Measurements from ENCODE around the gene MPP3. TPM values are rescaled to one million over a fixed set of nuclear protein-coding genes. Genes with fewer than 3 reads are reported as not detected.

Gene MPP3
- total and polyA plus RNA-seq, 7 experiments from 2014 or later = 0.32 to 1.4 TPM; not detected in 5

GRCh38 chr17:43767053-43767712 lies 65.8 kb downstream of the MPP3 start:
- no peak overlapping the region for H3K4me3 Mint-ChIP-seq
- H3K27me3 Mint-ChIP-seq = no peaks in the 10 kb centered on the region
- Histone ChIP-seq H3K36me3 (ENCODE audit: control insufficient read depth in 2 of 3, insufficient read depth in 3 of 3, low read length in 3 of 3) (peaks cover 0 to 17% (median 0%) of the 10 kb centered on the region in 3 experiments), H3K4me1 (ENCODE audit: control insufficient read depth in 2 of 2, insufficient read depth in 2 of 2, low read length in 2 of 2) (no peaks in the 10 kb centered on the region), H3K27ac (ENCODE audit: low read depth, low read length) (no peak overlapping the region), H3K27me3 (ENCODE audit: control insufficient read depth in 2 of 2, insufficient read depth in 2 of 2, low read length in 2 of 2) (no peaks in the 10 kb centered on the region), H3K4me3 (ENCODE audit: low read length) (no peak overlapping the region), H3K9me3 (ENCODE audit: control insufficient read depth in 2 of 3, low read length in 3 of 3) (no peaks in the 10 kb centered on the region)
- intact Hi-C loops (cut with micrococcal nuclease) = no loop called here
- no peak overlapping the region for H3K27ac Mint-ChIP-seq
- H3K36me3 Mint-ChIP-seq = peaks cover 0 to 18% (median 0%) of the 10 kb centered on the region in 5 donors
- no peak for ATAC-seq
- POLR2A ChIA-PET = interaction anchor here (1.0 kb wide), 1 partner anchor 8 kb away, joined by 3 read pairs; no protein-coding TSS in a partner anchor
- peaks cover 0 to 2% (median 0%) of the 10 kb centered on the region in 7 donors for H3K4me1 Mint-ChIP-seq
- CTCF ChIA-PET = interaction anchor here (0.6 to 4.7 kb wide), 11 partner anchors 10 to 612 kb away, joined by 3 to 53 read pairs (median 5); partner anchors contain the start of gene DUSP3
- DNase-seq = no peak
- H3K9me3 Mint-ChIP-seq = no peaks in the 10 kb centered on the region

- H3K36me3 Mint-ChIP-seq = peaks cover 0 to 17% (median 0%) of the 10 kb centered on the region in 5 donors
- no peak overlapping the region for H3K27ac Mint-ChIP-seq
- peaks cover 0 to 2% (median 0%) of the 10 kb centered on the region in 7 donors for H3K4me1 Mint-ChIP-seq
- no peaks in the 10 kb centered on the region for H3K27me3 ChIP-seq (ENCODE audit: control insufficient read depth in 2 of 2, insufficient read depth in 2 of 2, low read length in 2 of 2)
- no peak overlapping the region for H3K4me3 ChIP-seq (ENCODE audit: low read length)
- CTCF ChIA-PET = interaction anchor here (0.6 to 4.7 kb wide), 18 partner anchors 9 to 611 kb away, joined by 3 to 53 read pairs (median 3); partner anchors contain the start of gene DUSP3
- intact Hi-C loops (cut with micrococcal nuclease) = loop anchor here in 1 of 2 donors (1.0 kb wide), 2 partner anchors 72 to 80 kb away; no protein-coding TSS in a partner anchor
- DNase-seq = peak in 5 of 9 donors; percentile 22 to 36 (median 32)
- H3K27ac ChIP-seq (ENCODE audit: low read depth, low read length) = no peak overlapping the region
- H3K9me3 Mint-ChIP-seq = no peaks in the 10 kb centered on the region
- H3K36me3 ChIP-seq (ENCODE audit: control insufficient read depth in 2 of 3, insufficient read depth in 3 of 3, low read length in 3 of 3) = peaks cover 0 to 15% (median 0%) of the 10 kb centered on the region in 3 experiments
- POLR2A ChIA-PET = interaction anchor here (1.0 kb wide), 1 partner anchor 9 kb away, joined by 3 read pairs; no protein-coding TSS in a partner anchor
- no peaks in the 10 kb centered on the region for H3K9me3 ChIP-seq (ENCODE audit: control insufficient read depth in 2 of 3, low read length in 3 of 3)
- no peaks in the 10 kb centered on the region for H3K27me3 Mint-ChIP-seq
- H3K4me3 Mint-ChIP-seq = no peak overlapping the region
- no peak for ATAC-seq
- H3K4me1 ChIP-seq (ENCODE audit: control insufficient read depth in 2 of 2, insufficient read depth in 2 of 2, low read length in 2 of 2) = no peaks in the 10 kb centered on the region
Observed at GRCh38 chr17:43766413-43767052, 66.4 kb downstream of the MPP3 start.

GRCh38 chr17:43760254-43760852 lies 72.6 kb downstream of the MPP3 start:
- Mint-ChIP-seq H3K27ac (no peak overlapping the region), H3K27me3 (peaks cover 13 to 31% (median 25%) of the 10 kb centered on the region in 5 donors), H3K36me3 (no peaks in the 10 kb centered on the region), H3K4me1 (peaks cover 0 to 6% (median 0%) of the 10 kb centered on the region in 7 donors), H3K4me3 (no peak overlapping the region), H3K9me3 (peaks cover 0 to 1% (median 0%) of the 10 kb centered on the region in 11 donors)
- Histone ChIP-seq H3K36me3 (ENCODE audit: control insufficient read depth in 2 of 3, insufficient read depth in 3 of 3, low read length in 3 of 3) (no peaks in the 10 kb centered on the region), H3K9me3 (ENCODE audit: control insufficient read depth in 2 of 3, low read length in 3 of 3) (no peaks in the 10 kb centered on the region), H3K27me3 (ENCODE audit: control insufficient read depth in 2 of 2, insufficient read depth in 2 of 2, low read length in 2 of 2) (no peaks in the 10 kb centered on the region), H3K4me1 (ENCODE audit: control insufficient read depth in 2 of 2, insufficient read depth in 2 of 2, low read length in 2 of 2) (no peaks in the 10 kb centered on the region), H3K27ac (ENCODE audit: low read depth, low read length) (no peak overlapping the region), H3K4me3 (ENCODE audit: low read length) (no peak overlapping the region)
- peak; percentile 69 to 86 (median 82) for DNase-seq
- peak; percentile 99 for ATAC-seq
- POLR2A ChIA-PET = interaction anchor here (0.7 to 1.1 kb wide), 2 partner anchors 59 to 66 kb away, joined by 3 to 4 read pairs; no protein-coding TSS in a partner anchor
- CTCF ChIA-PET = interaction anchor here (0.6 to 8.7 kb wide), 10 partner anchors 10 to 184 kb away, joined by 3 to 160 read pairs (median 6); no protein-coding TSS in a partner anchor
- intact Hi-C loops (cut with micrococcal nuclease) = loop anchor here (1.0 to 5.0 kb wide), 3 partner anchors 66 to 184 kb away; no protein-coding TSS in a partner anchor

- no peaks in the 10 kb centered on the region for H3K4me1 ChIP-seq (ENCODE audit: control insufficient read depth in 2 of 2, insufficient read depth in 2 of 2, low read length in 2 of 2)
- no peak overlapping the region for H3K4me3 Mint-ChIP-seq
- no peak overlapping the region for H3K4me3 ChIP-seq (ENCODE audit: low read length)
- ATAC-seq (no peak), DNase-seq (no peak)
- H3K27me3 Mint-ChIP-seq = peaks cover 15 to 31% (median 25%) of the 10 kb centered on the region in 5 donors
- H3K27ac Mint-ChIP-seq = no peak overlapping the region
- ChIA-PET CTCF (interaction anchor here (0.7 to 8.7 kb wide), 7 partner anchors 10 to 183 kb away, joined by 4 to 160 read pairs (median 12); no protein-coding TSS in a partner anchor), POLR2A (interaction anchor here (0.7 to 1.1 kb wide), 2 partner anchors 66 to 90 kb away, joined by 3 read pairs; no protein-coding TSS in a partner anchor)
- H3K27ac ChIP-seq (ENCODE audit: low read depth, low read length) = no peak overlapping the region
- peaks cover 0 to 6% (median 0%) of the 10 kb centered on the region in 7 donors for H3K4me1 Mint-ChIP-seq
- no peaks in the 10 kb centered on the region for H3K36me3 Mint-ChIP-seq
- intact Hi-C loops (cut with micrococcal nuclease) = loop anchor here (1.0 to 5.0 kb wide), 3 partner anchors 66 to 184 kb away; no protein-coding TSS in a partner anchor
- no peaks in the 10 kb centered on the region for H3K9me3 ChIP-seq (ENCODE audit: control insufficient read depth in 2 of 3, low read length in 3 of 3)
- H3K9me3 Mint-ChIP-seq = peaks cover 0 to 1% (median 0%) of the 10 kb centered on the region in 11 donors
- H3K27me3 ChIP-seq (ENCODE audit: control insufficient read depth in 2 of 2, insufficient read depth in 2 of 2, low read length in 2 of 2) = no peaks in the 10 kb centered on the region
- no peaks in the 10 kb centered on the region for H3K36me3 ChIP-seq (ENCODE audit: control insufficient read depth in 2 of 3, insufficient read depth in 3 of 3, low read length in 3 of 3)
Observed at GRCh38 chr17:43759836-43760235, 73.1 kb downstream of the MPP3 start.

- Mint-ChIP-seq H3K4me1 (peaks cover 0 to 6% (median 0%) of the 10 kb centered on the region in 7 donors), H3K36me3 (no peaks in the 10 kb centered on the region), H3K9me3 (peaks cover 0 to 1% (median 0%) of the 10 kb centered on the region in 11 donors), H3K27ac (no peak within 1 kb of the TSS), H3K27me3 (peaks cover 24 to 40% (median 33%) of the 10 kb centered on the region in 5 donors), H3K4me3 (no peak within 1 kb of the TSS)
- ChIA-PET CTCF (interaction anchor here (1.5 to 8.7 kb wide), 3 partner anchors 8 to 182 kb away, joined by 9 to 160 read pairs (median 25); no protein-coding TSS in a partner anchor), POLR2A (no interaction called here)
- Histone ChIP-seq H3K27ac (ENCODE audit: low read depth, low read length) (no peak within 1 kb of the TSS), H3K4me3 (ENCODE audit: low read length) (no peak within 1 kb of the TSS), H3K4me1 (ENCODE audit: control insufficient read depth in 2 of 2, insufficient read depth in 2 of 2, low read length in 2 of 2) (no peaks in the 10 kb centered on the region), H3K9me3 (ENCODE audit: control insufficient read depth in 2 of 3, low read length in 3 of 3) (no peaks in the 10 kb centered on the region), H3K27me3 (ENCODE audit: control insufficient read depth in 2 of 2, insufficient read depth in 2 of 2, low read length in 2 of 2) (no peaks in the 10 kb centered on the region), H3K36me3 (ENCODE audit: control insufficient read depth in 2 of 3, insufficient read depth in 3 of 3, low read length in 3 of 3) (no peaks in the 10 kb centered on the region)
- intact Hi-C loops (cut with micrococcal nuclease) = no loop called here
- ATAC-seq = no peak
- DNase-seq = no peak
Observed at GRCh38 chr17:43758497-43759174, 74.3 kb downstream of the MPP3 start, which contains the start of gene SOST. SOST (minus strand) TSS chr17:43758791; CDS start chr17:43758741, 50 bp downstream.

Measured in naive thymus-derived CD4-positive, alpha-beta T cell (primary cell).